Thyroid gland (tissue), 4 donors: ENCODE data around the gene SCLY. TPM values are rescaled to one million over a fixed set of nuclear protein-coding genes. Genes with fewer than 3 reads are reported as not detected.

Experiments used
- DNase-seq, 2 donors: peaks; one replicate each; pipeline ENCODE4 v3.0.0-alpha.2; 2019
- H3K27ac ChIP-seq, 3 donors: fragments of 200-600 bp; sonication (generic); 1 replicate in 2 of 3; 2 replicates in 1 of 3; pipeline ENCODE4 v1.5.1; 2016 to 2019; ENCODE audit warnings: mild to moderate bottlenecking in 1 of 3, moderate library complexity in 1 of 3
- H3K27me3 ChIP-seq: fragments of 200-600 bp; sonication (generic); one replicate; pipeline ENCODE4 v1.5.1; 2019
- H3K36me3 ChIP-seq, 2 donors: fragments of 200-600 bp; sonication (generic); one replicate each; pipeline ENCODE4 v1.5.1; 2016 to 2019
- H3K4me1 ChIP-seq, 2 donors: fragments of 200-600 bp; sonication (generic); one replicate each; pipeline ENCODE4 v1.5.1; 2017 to 2019
- H3K4me3 ChIP-seq, 3 donors: fragments of 200-600 bp; sonication (generic); replicated peaks in 1 of 3; 1 replicate in 2 of 3; 2 replicates in 1 of 3; pipeline ENCODE4 v1.5.1; 2016; ENCODE audit warnings: mild to moderate bottlenecking in 1 of 3
- H3K9me3 ChIP-seq: fragments of 200-600 bp; sonication (generic); one replicate; pipeline ENCODE4 v1.5.1; 2017
- CTCF ChIP-seq, 6 experiments: fragments of 200-600 bp in 3 of 6; fragments of 450-650 bp in 3 of 6; sonication (generic) in 3 of 6; IDR thresholded peaks; one replicate each; pipeline ENCODE4 v1.5.1; 2016 to 2019; ENCODE audit warnings: antibody characterized with exemption in 6 of 6, mild to moderate bottlenecking in 2 of 6, inconsistent platforms in 1 of 6, moderate library complexity in 1 of 6
- POLR2A ChIP-seq, 2 donors: fragments of 450-650 bp; IDR thresholded peaks; one replicate each; pipeline ENCODE4 v1.6.1; 2017; ENCODE audit warnings: antibody characterized with exemption in 2 of 2, mild to moderate bottlenecking in 2 of 2, moderate library complexity in 1 of 2
- WGBS, 2 donors: methylation state at CpG; one replicate each; pipeline ENCODE4 v1.1.5; 2017; 5-methylcytosine and 5-hydroxymethylcytosine counted together
- intact Hi-C: fragments of 100-400 bp; cut with DNase I; formaldehyde crosslinking; loops from one replicate; pipeline ENCODE4 v1.15.1; 2023
- total RNA-seq, 4 donors: library from RNA; depleted of rRNA; stranded (reverse); fragments of >200 nt; gene quantifications; one replicate each; pipeline ENCODE4 v1.2.3, GENCODE V29; 2016

Gene SCLY
- total RNA-seq, 4 donors from 2014 or later = 21.8 to 48.2 (median 31.0) TPM

- no peaks in the 10 kb centered on the region for H3K9me3 ChIP-seq
- H3K4me3 ChIP-seq = no peak overlapping the region
- 94 to 97% methylated on average over 9 to 11 of the region's 11 CpGs for WGBS, 2 donors
- no peaks in the 10 kb centered on the region for H3K27me3 ChIP-seq
- no peak for TF ChIP-seq CTCF (IDR thresholded peaks at IDR 0.05)
- no peak for TF ChIP-seq POLR2A (IDR thresholded peaks at IDR 0.05)
- intact Hi-C loops = no loop called here
- no peaks in the 10 kb centered on the region for H3K36me3 ChIP-seq
- H3K27ac ChIP-seq = no peak overlapping the region
- H3K4me1 ChIP-seq = peaks cover 8 to 15% of the 10 kb centered on the region in 2 donors
- DNase-seq = no peak
Observed at GRCh38 chr2:238134393-238134785, 73.6 kb downstream of the SCLY start.

- no peak overlapping the region for H3K27ac ChIP-seq
- TF ChIP-seq CTCF (IDR thresholded peaks at IDR 0.05) (no peak), POLR2A (IDR thresholded peaks at IDR 0.05) (no peak)
- intact Hi-C loops = no loop called here
Observed at GRCh38 chr2:238135601-238136150, 74.9 kb downstream of the SCLY start.

GRCh38 chr2:238136820-238137537 lies 76.2 kb downstream of the SCLY start:
- no peaks in the 10 kb centered on the region for H3K27me3 ChIP-seq
- H3K36me3 ChIP-seq = no peaks in the 10 kb centered on the region
- intact Hi-C loops = no loop called here
- 75 to 76% methylated on average over 13 to 14 of the region's 14 CpGs for WGBS, 2 donors
- TF ChIP-seq POLR2A (IDR thresholded peaks at IDR 0.05) = no peak
- TF ChIP-seq CTCF (IDR thresholded peaks at IDR 0.05) = no peak
- H3K4me3 ChIP-seq = no peak overlapping the region
- no peak overlapping the region for H3K27ac ChIP-seq
- peaks cover 8 to 19% of the 10 kb centered on the region in 2 donors for H3K4me1 ChIP-seq
- DNase-seq = no peak
- no peaks in the 10 kb centered on the region for H3K9me3 ChIP-seq

More at GRCh38 chr2:238135601-238136150, 74.9 kb downstream of the SCLY start:
- H3K4me3 ChIP-seq = no peak overlapping the region
- no peaks in the 10 kb centered on the region for H3K36me3 ChIP-seq
- 88 to 93% methylated on average over 15 of the region's 15 CpGs for WGBS, 2 donors
- peaks cover 8 to 16% of the 10 kb centered on the region in 2 donors for H3K4me1 ChIP-seq
- no peak for DNase-seq
- no peaks in the 10 kb centered on the region for H3K27me3 ChIP-seq
- no peaks in the 10 kb centered on the region for H3K9me3 ChIP-seq

- H3K4me3 ChIP-seq = no peak overlapping the region
- 97 to 99% methylated on average over 12 to 13 of the region's 13 CpGs for WGBS, 2 donors
- no peak for DNase-seq
- no peaks in the 10 kb centered on the region for H3K9me3 ChIP-seq
- H3K27me3 ChIP-seq = no peaks in the 10 kb centered on the region
- no peaks in the 10 kb centered on the region for H3K36me3 ChIP-seq
- intact Hi-C loops = no loop called here
- H3K27ac ChIP-seq = no peak overlapping the region
- TF ChIP-seq CTCF (IDR thresholded peaks at IDR 0.05) (no peak), POLR2A (IDR thresholded peaks at IDR 0.05) (no peak)
- peaks cover 8 to 22% of the 10 kb centered on the region in 2 donors for H3K4me1 ChIP-seq
Observed at GRCh38 chr2:238137885-238138284, 77.1 kb downstream of the SCLY start.
